ENCODE data around the gene GATA5. TPM values are rescaled to one million over a fixed set of nuclear protein-coding genes. Genes with fewer than 3 reads are reported as not detected.

Gene GATA5
- total and polyA plus RNA-seq, 4 experiments from 2014 or later: not detected

DNA sequence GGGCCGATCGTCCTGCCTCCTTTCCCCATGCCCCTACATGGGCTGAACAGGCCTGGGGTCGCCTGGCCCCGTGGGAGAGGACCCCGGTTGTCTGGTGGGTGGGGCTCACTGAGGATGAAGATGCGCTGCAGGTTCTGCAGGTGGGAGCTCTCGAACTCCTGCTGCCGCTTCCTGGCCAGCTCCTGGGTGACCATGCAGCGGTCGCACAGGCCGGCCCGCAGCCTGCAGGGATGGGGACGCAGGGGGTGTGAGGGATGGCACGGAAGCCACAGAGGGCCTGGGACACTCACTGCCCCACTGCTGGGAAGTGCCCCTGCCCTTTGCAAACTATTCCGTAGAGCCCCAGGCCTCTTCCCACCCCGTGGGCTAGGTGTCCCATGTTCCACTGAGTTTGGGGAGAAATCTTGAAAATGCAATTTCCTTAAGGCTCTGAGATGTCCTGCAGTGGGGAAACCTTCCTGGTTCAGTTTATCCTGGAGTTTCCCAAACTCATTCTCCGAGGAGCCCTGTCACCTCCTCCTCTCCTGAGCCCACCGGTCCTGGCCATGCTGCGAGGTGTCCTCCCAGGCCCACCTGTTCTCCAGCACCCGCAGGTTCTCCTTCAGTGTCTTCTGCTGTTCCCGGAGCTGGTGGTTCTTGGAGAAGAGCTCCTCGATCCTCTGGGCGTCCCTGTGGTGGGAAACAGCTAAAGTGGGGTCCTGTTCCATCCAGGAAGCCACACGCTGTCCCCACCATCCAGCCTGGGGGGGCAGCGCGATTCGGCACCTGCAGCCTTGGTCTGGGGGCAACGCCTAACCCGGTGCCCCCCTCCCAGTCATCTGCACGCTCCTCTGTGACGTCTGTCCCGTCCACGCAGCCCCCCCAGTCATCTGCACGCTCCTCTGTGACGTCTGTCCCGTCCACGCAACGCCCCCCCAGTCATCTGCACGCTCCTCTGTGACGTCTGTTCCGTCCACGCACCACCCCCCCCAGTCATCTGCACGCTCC lies 58.9 kb downstream of the GATA5 start:
- H3K4me3 Mint-ChIP-seq: no peak overlapping the region
- Histone ChIP-seq H3K9me3 (ENCODE audit: control insufficient read depth in 1 of 2, low read length in 2 of 2) (no peaks in the 10 kb centered on the region), H3K4me3 (ENCODE audit: low read length in 2 of 2) (no peak overlapping the region), H3K27ac (ENCODE audit: low read depth, low read length) (no peak overlapping the region), H3K36me3 (ENCODE audit: insufficient read depth, low read length) (no peaks in the 10 kb centered on the region), H3K27me3 (ENCODE audit: insufficient read depth, low read length) (no peaks in the 10 kb centered on the region), H3K4me1 (ENCODE audit: insufficient read depth, low read length) (no peaks in the 10 kb centered on the region)
- H3K9me3 Mint-ChIP-seq: peaks cover 0 to 1% (median 0%) of the 10 kb centered on the region in 8 donors
- no peaks in the 10 kb centered on the region for H3K36me3 Mint-ChIP-seq
- ChIA-PET POLR2A (ENCODE audit: partially characterized antibody) (no interaction called here), CTCF (ENCODE audit: partially characterized antibody) (no interaction called here)
- H3K4me1 Mint-ChIP-seq: peaks cover 0 to 3% (median 0%) of the 10 kb centered on the region in 4 donors
- H3K27me3 Mint-ChIP-seq: no peaks in the 10 kb centered on the region
- intact Hi-C loops (cut with micrococcal nuclease): no loop called here
- no peak for DNase-seq
- H3K27ac Mint-ChIP-seq: no peak overlapping the region

- Mint-ChIP-seq H3K36me3 (no peaks in the 10 kb centered on the region), H3K27me3 (no peaks in the 10 kb centered on the region), H3K9me3 (no peaks in the 10 kb centered on the region), H3K27ac (no peak overlapping the region), H3K4me3 (no peak overlapping the region), H3K4me1 (peaks cover 0 to 3% (median 0%) of the 10 kb centered on the region in 4 donors)
- Histone ChIP-seq H3K9me3 (ENCODE audit: control insufficient read depth in 1 of 2, low read length in 2 of 2) (no peaks in the 10 kb centered on the region), H3K27me3 (ENCODE audit: insufficient read depth, low read length) (no peaks in the 10 kb centered on the region), H3K4me3 (ENCODE audit: low read length in 2 of 2) (no peak overlapping the region), H3K4me1 (ENCODE audit: insufficient read depth, low read length) (peaks cover under 1% of the 10 kb centered on the region), H3K36me3 (ENCODE audit: insufficient read depth, low read length) (no peaks in the 10 kb centered on the region), H3K27ac (ENCODE audit: low read depth, low read length) (no peak overlapping the region)
- ChIA-PET POLR2A (ENCODE audit: partially characterized antibody) (no interaction called here), CTCF (ENCODE audit: partially characterized antibody) (no interaction called here)
- intact Hi-C loops (cut with micrococcal nuclease): no loop called here
- no peak for DNase-seq
Observed at GRCh38 chr20:62415354-62416111, 60.3 kb downstream of the GATA5 start.

GRCh38 chr20:62413896-62414481 lies 61.8 kb downstream of the GATA5 start:
- ChIA-PET POLR2A (ENCODE audit: partially characterized antibody) (no interaction called here), CTCF (ENCODE audit: partially characterized antibody) (no interaction called here)
- Histone ChIP-seq H3K27me3 (ENCODE audit: insufficient read depth, low read length) (no peaks in the 10 kb centered on the region), H3K36me3 (ENCODE audit: insufficient read depth, low read length) (no peaks in the 10 kb centered on the region), H3K4me3 (ENCODE audit: low read length in 2 of 2) (no peak overlapping the region), H3K9me3 (ENCODE audit: control insufficient read depth in 1 of 2, low read length in 2 of 2) (no peaks in the 10 kb centered on the region), H3K4me1 (ENCODE audit: insufficient read depth, low read length) (peaks cover 13% of the 10 kb centered on the region), H3K27ac (ENCODE audit: low read depth, low read length) (no peak overlapping the region)
- Mint-ChIP-seq H3K27me3 (no peaks in the 10 kb centered on the region), H3K4me1 (peaks cover 3 to 13% (median 9%) of the 10 kb centered on the region in 4 donors), H3K9me3 (no peaks in the 10 kb centered on the region), H3K36me3 (no peaks in the 10 kb centered on the region), H3K4me3 (no peak overlapping the region), H3K27ac (no peak overlapping the region)
- intact Hi-C loops (cut with micrococcal nuclease): no loop called here
- DNase-seq: no peak

Other genes starting within 250 kb of the GATA5 start
- gene OSBPL2, start 237.5 kb downstream of the GATA5 start, total RNA-seq: 10 to 100 TPM; 76.2 to 84.4 TPM
- gene OSBPL2, start 237.5 kb downstream of the GATA5 start, polyA plus RNA-seq: 10 to 100 TPM; 14.8 to 22.0 TPM
- 10 to 100 TPM; 59.4 to 62.2 TPM for gene ADRM1, start 173.0 kb downstream of the GATA5 start, total RNA-seq
- 100 to 1,000 TPM in 1 of 2 donors, 10 to 100 TPM in 1; 95.8 to 102 TPM for gene ADRM1, start 173.0 kb downstream of the GATA5 start, polyA plus RNA-seq
- under 1 TPM in 1 of 2 experiments, not detected in 1; 0.49 TPM for gene LAMA5, start 108.7 kb downstream of the GATA5 start, total RNA-seq
- not detected for gene LAMA5, start 108.7 kb downstream of the GATA5 start, polyA plus RNA-seq
- gene RPS21, start 88.9 kb downstream of the GATA5 start, total RNA-seq: 1,000 to 10,000 TPM; 3,142 to 3,368 TPM
- gene RPS21, start 88.9 kb downstream of the GATA5 start, polyA plus RNA-seq: 1,000 to 10,000 TPM; 1,968 to 2,753 TPM
- 1 to 10 TPM; 5.9 to 7.5 TPM for gene CABLES2, start 68.7 kb downstream of the GATA5 start, total RNA-seq
- gene CABLES2, start 68.7 kb downstream of the GATA5 start, polyA plus RNA-seq: 1 to 10 TPM in 1 of 2 donors, under 1 TPM in 1; 0.45 to 1.8 TPM
- gene RBBP8NL, start 48.5 kb downstream of the GATA5 start, total RNA-seq: not detected
- gene RBBP8NL, start 48.5 kb downstream of the GATA5 start, polyA plus RNA-seq: not detected
- under 1 TPM; 0.97 to 0.99 TPM for gene SLCO4A1, start 166.5 kb upstream of the GATA5 start, total RNA-seq
- gene SLCO4A1, start 166.5 kb upstream of the GATA5 start, polyA plus RNA-seq: under 1 TPM in 1 of 2 donors, not detected in 1; 0.49 TPM
- under 1 TPM; 0.30 to 0.38 TPM for gene NTSR1, start 232.8 kb upstream of the GATA5 start, total RNA-seq
- not detected for gene NTSR1, start 232.8 kb upstream of the GATA5 start, polyA plus RNA-seq